GM12891 (cell line): Measurements from ENCODE around the gene TSPAN3.

Experiments
- DNase-seq: peaks from one replicate; pipeline ENCODE4 v3.0.0; 2011; ENCODE audit warnings: low spot score; ENCODE audit not compliant: insufficient read length
- FAIRE-seq: peaks from 2 replicates; lab custom pipeline; 2011; peaks lifted over from hg19 to GRCh38; lab: Jason Lieb, UNC
- PAX5 ChIP-seq: IDR thresholded peaks from 2 replicates; pipeline ENCODE4 v1.6.1; 2011; ENCODE audit warnings: low read length, moderate library complexity, mild to moderate bottlenecking; ENCODE audit not compliant: insufficient read depth, severe bottlenecking
- POLR2A ChIP-seq: IDR thresholded peaks from 2 replicates; pipeline ENCODE4 v1.6.1; 2011; ENCODE audit warnings: low read depth, low read length, control low read depth
- POLR2AphosphoS5 ChIP-seq: IDR thresholded peaks from 2 replicates; pipeline ENCODE4 v1.6.1; 2011; ENCODE audit warnings: low read depth, low read length, control low read depth
- POU2F2 ChIP-seq: IDR thresholded peaks from 2 replicates; pipeline ENCODE4 v1.6.1; 2011; ENCODE audit warnings: low read depth, mild to moderate bottlenecking, control low read depth, low read length, moderate library complexity
- SPI1 ChIP-seq: IDR thresholded peaks from 2 replicates; pipeline ENCODE4 v1.6.1; 2011; ENCODE audit warnings: low read depth, low read length, control low read depth
- TAF1 ChIP-seq: IDR thresholded peaks from 2 replicates; pipeline ENCODE4 v1.6.1; 2011; ENCODE audit warnings: low read depth, low read length, control low read depth

Gene TSPAN3

DNA sequence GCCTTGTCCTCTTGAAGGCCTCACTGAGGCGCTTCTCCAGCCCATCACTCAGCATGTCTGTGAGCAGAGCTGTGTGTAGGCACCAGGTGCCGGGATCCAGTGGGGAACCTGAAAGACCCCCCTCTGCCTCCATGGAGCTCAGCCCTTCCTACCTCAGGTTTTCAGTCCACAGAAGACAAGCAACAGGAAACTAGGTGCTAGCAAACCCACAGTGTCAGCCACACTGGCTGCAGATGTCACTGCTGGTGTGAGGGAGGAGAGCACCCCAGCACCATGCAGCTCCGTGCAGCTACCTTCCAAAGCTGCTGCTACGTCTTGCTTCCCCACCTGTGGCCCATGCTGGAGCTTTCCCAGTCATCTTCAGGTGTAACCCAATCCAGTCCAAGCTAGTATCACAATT lies 58.0 kb downstream of the TSPAN3 start:
- DNase-seq (no peak), FAIRE-seq (peak; percentile 89)
- TF ChIP-seq SPI1 (no peak), POU2F2 (no peak), POLR2A (no peak), POLR2AphosphoS5 (no peak), TAF1 (no peak), PAX5 (no peak)

GRCh38 chr15:77012117-77012712 lies 58.7 kb downstream of the TSPAN3 start:
- TF ChIP-seq POU2F2 (no peak), PAX5 (no peak), SPI1 (no peak), POLR2AphosphoS5 (no peak), TAF1 (no peak), POLR2A (no peak)
- DNase-seq (no peak), FAIRE-seq (peak; percentile 69)

- TF ChIP-seq TAF1: no peak
- no peak for TF ChIP-seq POU2F2
- no peak for TF ChIP-seq PAX5
- TF ChIP-seq POLR2A: no peak
- TF ChIP-seq POLR2AphosphoS5: no peak
- TF ChIP-seq SPI1: no peak
- DNase-seq: no peak
- no peak for FAIRE-seq
Observed at GRCh38 chr15:77010857-77011256, 60.1 kb downstream of the TSPAN3 start.

DNA sequence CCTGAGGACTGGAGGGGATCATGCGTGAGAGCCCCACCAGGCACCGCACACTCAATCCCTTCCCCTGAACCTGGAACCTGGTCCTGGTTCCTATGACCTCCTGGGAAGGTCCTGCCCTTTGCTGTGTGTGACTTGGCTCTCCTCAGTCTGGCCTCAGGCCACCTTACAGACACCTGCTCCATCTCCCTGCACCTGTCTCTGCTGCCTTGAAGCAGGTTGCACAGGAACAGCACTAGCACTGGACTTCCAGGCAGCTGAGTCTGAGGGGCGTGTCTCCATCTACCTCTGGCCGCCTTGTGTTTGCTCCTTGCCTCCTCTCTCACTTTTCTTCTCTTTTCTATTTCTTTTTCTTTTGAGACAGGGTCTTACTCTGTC lies 60.6 kb downstream of the TSPAN3 start:
- DNase-seq: no peak
- FAIRE-seq: no peak
- TF ChIP-seq POLR2A (no peak), PAX5 (no peak), POLR2AphosphoS5 (no peak), POU2F2 (no peak), SPI1 (no peak), TAF1 (no peak)

GRCh38 chr15:77009646-77010311 lies 61.1 kb downstream of the TSPAN3 start:
- no peak for FAIRE-seq
- no peak for DNase-seq
- TF ChIP-seq TAF1 (no peak), POLR2AphosphoS5 (no peak), SPI1 (no peak), POLR2A (no peak), PAX5 (no peak), POU2F2 (no peak)

DNA sequence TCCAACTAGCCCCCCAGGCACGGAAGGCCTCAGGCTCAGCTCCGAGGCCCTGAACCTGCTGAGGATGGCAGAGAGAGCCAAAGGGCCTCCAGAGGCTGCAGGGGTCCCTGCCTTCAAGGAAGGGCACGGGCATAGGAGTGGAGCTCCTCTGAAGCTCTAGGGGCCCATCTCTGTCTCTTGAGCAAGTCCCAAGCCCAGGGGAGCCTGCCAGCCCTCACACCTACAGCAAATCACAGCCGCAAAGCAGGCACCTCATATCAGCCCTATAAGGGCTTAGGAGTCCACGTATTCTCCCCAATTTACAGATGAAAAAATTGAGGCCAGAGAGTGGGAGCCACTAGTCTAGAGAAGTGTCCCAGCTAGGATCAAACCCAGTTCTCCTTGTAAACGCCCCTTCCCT lies 61.7 kb downstream of the TSPAN3 start:
- DNase-seq (no peak), FAIRE-seq (no peak)
- no peak for TF ChIP-seq TAF1
- TF ChIP-seq PAX5: no peak
- TF ChIP-seq SPI1: no peak
- no peak for TF ChIP-seq POU2F2
- TF ChIP-seq POLR2A: no peak
- no peak for TF ChIP-seq POLR2AphosphoS5

DNA sequence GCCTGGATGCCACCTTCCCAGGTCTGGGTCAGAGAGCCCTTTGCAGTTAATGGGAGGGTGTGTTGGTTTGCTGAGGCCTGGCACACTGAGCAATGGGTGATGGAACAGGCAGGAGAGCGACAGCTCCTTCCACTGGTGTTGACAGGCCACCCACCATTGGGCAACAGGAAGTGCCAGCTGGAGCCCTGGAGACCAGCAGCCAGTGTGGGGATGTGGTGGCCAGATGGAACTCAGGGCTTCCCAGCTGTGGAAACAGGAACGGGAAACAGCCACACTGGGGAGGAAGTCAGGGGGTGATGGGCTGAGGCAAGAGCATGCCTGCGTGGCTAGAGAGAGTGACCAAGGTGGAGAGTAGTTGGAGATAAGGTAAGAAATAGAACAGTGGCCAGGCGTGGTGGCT lies 66.7 kb downstream of the TSPAN3 start:
- no peak for DNase-seq
- FAIRE-seq: peak; percentile 83
- TF ChIP-seq POU2F2 (no peak), POLR2A (no peak), TAF1 (no peak), SPI1 (peak; percentile 26; the same call in 1 of the 2 replicates), POLR2AphosphoS5 (no peak)

DNA sequence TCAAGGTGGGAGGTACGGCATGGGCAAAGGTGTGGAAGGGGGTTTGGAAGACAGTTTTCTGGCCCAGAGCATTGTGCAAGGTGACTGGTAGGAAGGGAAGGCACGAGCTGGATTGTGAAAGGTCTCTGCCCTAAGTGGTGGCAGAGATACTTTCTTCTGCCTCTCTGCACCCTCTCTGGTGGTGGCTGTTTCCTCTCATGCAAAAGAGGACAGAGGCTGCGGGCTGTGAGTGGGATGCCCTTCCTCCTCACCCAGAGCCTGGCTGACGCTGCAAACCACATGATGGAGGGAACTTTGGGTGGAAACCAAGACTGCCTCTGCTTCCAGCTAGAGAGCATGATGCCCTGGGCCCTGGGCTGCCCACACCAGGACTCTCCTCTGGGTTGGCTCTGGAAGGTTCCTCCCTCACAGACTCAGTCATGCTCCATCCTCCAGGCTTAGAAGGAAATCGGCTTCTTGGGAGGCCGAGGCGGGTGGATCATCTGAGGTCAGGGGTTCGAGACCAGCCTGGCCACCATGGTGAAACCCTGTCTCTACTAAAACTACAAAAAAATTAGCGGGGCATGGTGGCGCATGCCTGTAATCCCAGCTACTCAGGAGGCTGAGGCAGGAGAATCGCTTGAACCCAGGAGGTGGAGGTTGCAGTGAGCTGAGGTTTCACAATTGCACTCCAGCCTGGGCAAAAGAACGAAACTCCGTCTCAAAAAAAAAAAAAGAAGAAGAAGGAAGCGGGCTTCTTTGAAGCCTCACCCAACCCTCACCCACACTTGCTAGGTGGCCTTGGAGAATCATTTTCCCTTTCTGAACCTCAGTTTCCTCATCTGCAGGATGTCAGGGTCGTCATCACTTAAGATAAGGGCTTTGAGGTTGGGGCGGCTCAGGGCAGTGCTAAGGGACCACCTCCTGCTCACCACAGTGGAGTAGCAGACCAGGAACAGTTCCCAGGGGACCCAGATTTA lies 67.7 kb downstream of the TSPAN3 start:
- peak; percentile 54; the same call in 1 of the 2 replicates for TF ChIP-seq POU2F2
- no peak for TF ChIP-seq POLR2AphosphoS5
- no peak for TF ChIP-seq SPI1
- no peak for TF ChIP-seq TAF1
- FAIRE-seq: peak; percentile 97

DNA sequence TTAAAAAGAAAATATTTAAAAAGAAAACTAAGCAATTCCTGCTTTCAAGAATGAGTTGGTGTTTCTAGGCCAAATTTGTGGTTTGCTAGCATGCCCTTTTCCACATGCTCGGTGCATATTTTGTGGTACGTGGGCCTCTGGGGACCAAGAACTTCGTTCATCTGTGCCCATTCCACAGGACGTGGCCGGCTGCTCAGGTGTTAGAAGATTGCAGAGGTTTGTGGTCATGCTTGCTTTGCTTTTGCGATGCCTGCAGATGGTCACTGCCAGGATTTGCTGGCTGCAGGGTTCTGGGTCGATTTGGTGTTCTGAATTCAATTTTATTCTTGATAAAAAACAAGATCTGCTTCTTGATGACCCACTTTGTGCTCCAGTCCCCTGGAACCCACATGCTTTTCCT lies 68.5 kb downstream of the TSPAN3 start:
- no peak for DNase-seq
- FAIRE-seq: no peak
- no peak for TF ChIP-seq POU2F2
- TF ChIP-seq SPI1: no peak
- no peak for TF ChIP-seq POLR2A
- TF ChIP-seq PAX5: no peak

More for the DNA sequence above, 67.7 kb downstream of the TSPAN3 start:
- DNase-seq: no peak

GRCh38 chr15:77001966-77002365 lies 68.9 kb downstream of the TSPAN3 start:
- DNase-seq (no peak), FAIRE-seq (peak; percentile 71)
- TF ChIP-seq PAX5 (no peak), SPI1 (no peak), POLR2A (no peak), TAF1 (no peak), POU2F2 (no peak), POLR2AphosphoS5 (no peak)
